H1 (cell line): Measurements from ENCODE around the gene ZNF593. TPM values are rescaled to one million over a fixed set of nuclear protein-coding genes. Genes with fewer than 3 reads are reported as not detected.

Source experiments
- CTCF ChIA-PET: fragments of 300-600 bp; sonication (Branson Sonifier 250); formaldehyde crosslinking; loops from one replicate; lab custom pipeline; 2021; ENCODE audit not compliant: partially characterized antibody; lab: Charles Lee
- POLR2A ChIA-PET: fragments of 300-600 bp; sonication (Branson Sonifier 250); formaldehyde crosslinking; loops from one replicate; lab custom pipeline; 2021; ENCODE audit warnings: inconsistent platforms; ENCODE audit not compliant: partially characterized antibody; lab: Charles Lee
- DNase-seq, 2 experiments: peaks; one replicate each; pipeline versions ENCODE4 v3.0.0 to v3.0.0-alpha.2; 2010 to 2022; ENCODE audit warnings: low spot score in 2 of 2, low read depth in 1 of 2, mixed read lengths in 1 of 2
- FAIRE-seq: peaks from 2 replicates; lab custom pipeline; 2011; peaks lifted over from hg19 to GRCh38; lab: Jason Lieb, UNC
- H2AFZ ChIP-seq: 2 replicates; pipeline ENCODE4 v1.8.1; 2012; ENCODE audit warnings: low read length, inconsistent platforms
- H2AK5ac ChIP-seq: 2 replicates; pipeline ENCODE4 v1.6.1; 2013; ENCODE audit warnings: low read depth, low read length
- H2BK120ac ChIP-seq: replicated peaks from 2 replicates; pipeline ENCODE3; 2013; ENCODE audit warnings: low read depth, low read length, inconsistent platforms
- H2BK12ac ChIP-seq: 2 replicates; pipeline ENCODE4 v1.6.1; 2013; ENCODE audit warnings: low read depth, low read length
- H2BK15ac ChIP-seq: 2 replicates; pipeline ENCODE4 v1.6.1; 2013; ENCODE audit warnings: low read length
- H2BK20ac ChIP-seq: 2 replicates; pipeline ENCODE4 v1.6.1; 2013; ENCODE audit warnings: low read length
- H2BK5ac ChIP-seq: 2 replicates; pipeline ENCODE4 v1.6.1; 2013; ENCODE audit warnings: low read depth, low read length
- H3K14ac ChIP-seq: 2 replicates; pipeline ENCODE4 v1.6.1; 2013; ENCODE audit warnings: inconsistent platforms; ENCODE audit not compliant: insufficient read length
- H3K18ac ChIP-seq: 2 replicates; pipeline ENCODE4 v1.6.1; 2013; ENCODE audit warnings: low read length; ENCODE audit errors: extremely low read depth
- H3K23ac ChIP-seq: 2 replicates; pipeline ENCODE4 v1.6.1; 2013; ENCODE audit warnings: inconsistent platforms; ENCODE audit not compliant: insufficient read length
- H3K23me2 ChIP-seq: 2 replicates; pipeline ENCODE4 v1.6.1; 2013; ENCODE audit warnings: low read depth, low read length
- H3K27ac ChIP-seq: 2 replicates; pipeline ENCODE4 v1.6.1; 2011; ENCODE audit warnings: low read depth, low read length, inconsistent platforms
- H3K27me3 ChIP-seq, 4 experiments: replicated peaks in 1 of 4; 1 replicate in 1 of 4; 2 replicates in 3 of 4; pipeline versions ENCODE4 v1.6.1 to v1.8.1; 2011 to 2013; ENCODE audit warnings: low read length in 3 of 4, mild to moderate bottlenecking in 3 of 4, inconsistent platforms in 2 of 4, mixed read lengths in 2 of 4, moderate library complexity in 1 of 4; ENCODE audit not compliant: control insufficient read depth in 3 of 4, insufficient read depth in 3 of 4; ENCODE audit errors: extremely low read depth in 1 of 4
- H3K36me3 ChIP-seq, 4 experiments: 2 replicates each; pipeline versions ENCODE4 v1.6.1 to v1.8.1; 2011 to 2013; ENCODE audit warnings: mild to moderate bottlenecking in 4 of 4, low read length in 3 of 4, moderate library complexity in 2 of 4, control low read depth in 1 of 4, inconsistent platforms in 1 of 4; ENCODE audit not compliant: insufficient read depth in 4 of 4, control insufficient read depth in 2 of 4
- H3K4ac ChIP-seq: replicated peaks from 2 replicates; pipeline ENCODE3; 2013; ENCODE audit warnings: low read length, low read depth, mixed read lengths, inconsistent platforms; ENCODE audit not compliant: insufficient read length
- H3K4me1 ChIP-seq, 4 experiments: replicated peaks in 1 of 4; 1 replicate in 1 of 4; 2 replicates in 3 of 4; pipeline versions ENCODE4 v1.6.1 to v1.8.1; 2011 to 2013; ENCODE audit warnings: low read length in 3 of 4, inconsistent platforms in 2 of 4, mixed read lengths in 1 of 4; ENCODE audit not compliant: insufficient read depth in 4 of 4, control insufficient read depth in 3 of 4
- H3K4me2 ChIP-seq, 2 experiments: 2 replicates each; pipeline versions ENCODE4 v1.6.1 to v1.8.1; 2011 to 2013; ENCODE audit warnings: low read depth in 2 of 2, low read length in 2 of 2, control low read depth in 1 of 2, inconsistent platforms in 1 of 2, mild to moderate bottlenecking in 1 of 2; ENCODE audit not compliant: insufficient read depth in 1 of 2
- H3K4me3 ChIP-seq, 4 experiments: fragments of 200-600, 300-600 bp in 1 of 4; sonication (generic), shearing (Covaris generic), sonication (Bioruptor Twin) in 1 of 4; 2 replicates each; pipeline versions ENCODE4 v1.5.1 to v1.8.1; 2011 to 2016; ENCODE audit warnings: low read length in 4 of 4, low read depth in 3 of 4, control low read depth in 2 of 4, inconsistent platforms in 2 of 4, mild to moderate bottlenecking in 2 of 4, mixed read lengths in 1 of 4, moderate library complexity in 1 of 4; ENCODE audit not compliant: insufficient read depth in 2 of 4; ENCODE audit errors: extremely low read depth in 1 of 4
- H3K56ac ChIP-seq: replicated peaks from 2 replicates; pipeline ENCODE3; 2013; ENCODE audit warnings: low read depth, mild to moderate bottlenecking, mixed read lengths, low read length, inconsistent platforms; ENCODE audit not compliant: insufficient read length
- H3K79me1 ChIP-seq: 2 replicates; pipeline ENCODE4 v1.6.1; 2013; ENCODE audit warnings: low read depth, low read length, control low read depth
- H3K79me2 ChIP-seq, 2 experiments: 2 replicates each; pipeline versions ENCODE4 v1.6.1 to v1.8.1; 2012 to 2013; ENCODE audit warnings: low read length in 2 of 2, mild to moderate bottlenecking in 2 of 2, inconsistent platforms in 1 of 2; ENCODE audit not compliant: insufficient read depth in 2 of 2, control insufficient read depth in 1 of 2
- H3K9ac ChIP-seq, 4 experiments: replicated peaks in 1 of 4; 1 replicate in 1 of 4; 2 replicates in 3 of 4; pipeline versions ENCODE4 v1.6.1 to v1.8.1; 2011 to 2013; ENCODE audit warnings: low read depth in 3 of 4, low read length in 3 of 4, control low read depth in 2 of 4, mild to moderate bottlenecking in 2 of 4, moderate library complexity in 2 of 4, inconsistent platforms in 1 of 4; ENCODE audit errors: extremely low read depth in 1 of 4
- H3K9me3 ChIP-seq, 2 experiments: 2 replicates each; pipeline versions ENCODE4 v1.6.1 to v1.8.1; 2012 to 2013; ENCODE audit warnings: mild to moderate bottlenecking in 2 of 2, moderate library complexity in 2 of 2, control low read depth in 1 of 2, inconsistent platforms in 1 of 2, low read depth in 1 of 2, low read length in 1 of 2, mixed read lengths in 1 of 2; ENCODE audit not compliant: insufficient read depth in 2 of 2
- H4K20me1 ChIP-seq, 2 experiments: replicated peaks in 1 of 2; 2 replicates each; pipeline versions ENCODE3 to v1.8.1; 2011 to 2013; ENCODE audit warnings: inconsistent platforms in 2 of 2, low read length in 2 of 2, mild to moderate bottlenecking in 1 of 2; ENCODE audit not compliant: insufficient read depth in 2 of 2, control insufficient read depth in 1 of 2
- H4K5ac ChIP-seq: 2 replicates; pipeline ENCODE4 v1.6.1; 2013; ENCODE audit warnings: low read length, low read depth, mixed read lengths, inconsistent platforms; ENCODE audit not compliant: insufficient read length
- H4K8ac ChIP-seq: 2 replicates; pipeline ENCODE4 v1.8.0; 2013; ENCODE audit warnings: mild to moderate bottlenecking, moderate library complexity, low read length, inconsistent platforms; ENCODE audit not compliant: insufficient read depth; ENCODE audit errors: extremely low read depth
- H4K91ac ChIP-seq: replicated peaks from 2 replicates; pipeline ENCODE3; 2013; ENCODE audit warnings: low read length, mixed read lengths, inconsistent platforms; ENCODE audit not compliant: insufficient read length
- BACH1 ChIP-seq: IDR thresholded peaks from 2 replicates; pipeline ENCODE4 v1.6.1; 2012; ENCODE audit warnings: low read length, improper control_type of control experiment
- CBX8 ChIP-seq: fragments of 300-800, 300-1000 bp; sonication (generic); IDR thresholded peaks from 2 replicates; pipeline ENCODE4 v1.7.1; 2016; ENCODE audit warnings: low read depth, low read length, borderline replicate concordance
- CHD2 ChIP-seq: IDR thresholded peaks from 2 replicates; pipeline ENCODE4 v1.6.1; 2012; ENCODE audit warnings: low read length, improper control_type of control experiment
- JUND ChIP-seq: IDR thresholded peaks from 2 replicates; pipeline ENCODE4 v1.6.1; 2011; ENCODE audit warnings: mild to moderate bottlenecking, improper control_type of control experiment, low read length
- NANOG ChIP-seq: IDR thresholded peaks from 2 replicates; pipeline ENCODE4 v1.6.1; 2011; ENCODE audit warnings: low read length, low read depth, mild to moderate bottlenecking, inconsistent platforms; ENCODE audit not compliant: insufficient read depth, poor library complexity, severe bottlenecking
- PHF8 ChIP-seq: fragments of 200-600 bp; sonication (generic); conservative IDR thresholded peaks from 2 replicates; pipeline ENCODE4 v1.7.1; 2012; ENCODE audit warnings: low read depth, mild to moderate bottlenecking, inconsistent platforms, low read length, moderate library complexity
- POLR2A ChIP-seq, 2 experiments: IDR thresholded peaks; 1 replicate in 1 of 2; 2 replicates in 1 of 2; pipeline ENCODE4 v1.6.1; 2011; ENCODE audit warnings: low read depth in 2 of 2, low read length in 2 of 2, mild to moderate bottlenecking in 2 of 2; ENCODE audit errors: control extremely low read depth in 1 of 2
- POU5F1 ChIP-seq: IDR thresholded peaks from 2 replicates; pipeline ENCODE4 v1.6.1; 2011; ENCODE audit warnings: low read depth, mild to moderate bottlenecking, low read length, moderate library complexity
- SUZ12 ChIP-seq: fragments of 200-600 bp; sonication (generic); IDR thresholded peaks from 2 replicates; pipeline ENCODE4 v1.6.1; 2012; ENCODE audit warnings: mild to moderate bottlenecking, inconsistent platforms, low read length, moderate library complexity, mixed read lengths
- TAF7 ChIP-seq: optimal IDR thresholded peaks from 2 replicates; pipeline ENCODE3; 2011; ENCODE audit warnings: low read depth, mild to moderate bottlenecking, inconsistent platforms, low read length, moderate library complexity, borderline replicate concordance
- WGBS, 2 experiments: shearing (Covaris generic) in 1 of 2; methylation state at CpG; one replicate each; pipeline versions ENCODE4 v1.1.6 to v1.1.7; 2013 to 2015; ENCODE audit warnings: low lambda C conversion rate in 2 of 2, mixed read lengths in 2 of 2, inconsistent platforms in 1 of 2, low coverage in 1 of 2, missing lambda C conversion rate in 1 of 2; ENCODE audit not compliant: insufficient replicate concordance in 2 of 2, insufficient coverage in 1 of 2, insufficient read length in 1 of 2; ENCODE audit errors: extremely low coverage in 1 of 2, missing lambda C conversion rate in 1 of 2; 5-methylcytosine and 5-hydroxymethylcytosine counted together
- polyA plus RNA-seq, 7 experiments: library from polyadenylated mRNA; depleted of rRNA in 3 of 7; stranded (reverse) in 5 of 7; unstranded in 2 of 7; fragments of >200 nt in 5 of 7; fragments of 200-250 nt in 2 of 7; gene quantifications; 1 replicate in 5 of 7; 2 replicates in 1 of 7; 4 replicates in 1 of 7; pipeline versions ENCODE4 v1.2.1 to v1.2.3, GENCODE V29; 2011 to 2013; ENCODE audit warnings: missing spikeins in 2 of 7, mixed read lengths in 2 of 7
- total RNA-seq: library from RNA; stranded (reverse); fragmentation: NEBNext Ultra II Directional; extraction: Animal tissue kit (Norgen Biotek cat#: 25700); gene quantifications from 2 replicates; pipeline ENCODE4 v1.2.1, GENCODE V29; 2021
- TF ChIP-seq, protein P1 (sequence below): IDR thresholded peaks from 2 replicates; pipeline ENCODE4 v1.6.1; 2011; ENCODE audit warnings: low read length, improper control_type of control experiment

The ZNF593 gene
- total and polyA plus RNA-seq, 2 of the 8 experiments (the other 6 are each of a cell fraction or from before 2014, with no cell fraction given) = 38.2 to 68.0 TPM

- no peaks in the 10 kb centered on the region for H3K79me1 ChIP-seq
- H2AK5ac ChIP-seq = no peak overlapping the region
- no peak overlapping the region for H4K8ac ChIP-seq
- no peak overlapping the region for H3K4ac ChIP-seq
- H4K5ac ChIP-seq = no peak overlapping the region
- no peak overlapping the region for H2BK120ac ChIP-seq
- POLR2A ChIA-PET = interaction anchor here (0.6 to 1.9 kb wide), 4 partner anchors 9 to 745 kb away, joined by 3 to 4 read pairs (median 4); partner anchors contain the start of gene PDIK1L
- H3K23me2 ChIP-seq = no peaks in the 10 kb centered on the region
- no peak overlapping the region for H3K4me2 ChIP-seq
- no peak overlapping the region for H3K14ac ChIP-seq
- no peak overlapping the region for H2BK20ac ChIP-seq
- no peak overlapping the region for H4K91ac ChIP-seq
- no peak for FAIRE-seq
- no peak overlapping the region for H2BK5ac ChIP-seq
- H3K56ac ChIP-seq = no peak overlapping the region
- no peak overlapping the region for H3K27ac ChIP-seq
- peaks cover 0 to 18% (median 0%) of the 10 kb centered on the region in 4 experiments; a peak in 2 of 8 replicates for H3K36me3 ChIP-seq
- no peak overlapping the region for H3K18ac ChIP-seq
- no peak overlapping the region for H3K23ac ChIP-seq
- no peaks in the 10 kb centered on the region for H3K4me1 ChIP-seq
- H3K4me3 ChIP-seq = no peak overlapping the region
- CTCF ChIA-PET = interaction anchor here (0.7 to 1.9 kb wide), 6 partner anchors 10 to 142 kb away, joined by 3 to 7 read pairs (median 4); partner anchors contain the start of gene CATSPER4
- no peaks in the 10 kb centered on the region for H3K9me3 ChIP-seq
- 87% methylated on average over 7 of the region's 7 CpGs; no CpG with 5 or more reads in 1 of the 2 experiments for WGBS, 2 experiments
- H4K20me1 ChIP-seq = peaks cover 0 to 2% of the 10 kb centered on the region in 2 experiments
- no peak overlapping the region for H2BK15ac ChIP-seq
- no peak overlapping the region for H2BK12ac ChIP-seq
- no peak for DNase-seq
- H3K27me3 ChIP-seq = no peaks in the 10 kb centered on the region
- H2AFZ ChIP-seq = no peak overlapping the region
- no peak overlapping the region for H3K9ac ChIP-seq
- no peaks in the 10 kb centered on the region for H3K79me2 ChIP-seq
- TF ChIP-seq NANOG = no peak
- no peak for TF ChIP-seq CHD2
- no peak for TF ChIP-seq JUND
- TF ChIP-seq, protein P1, sequence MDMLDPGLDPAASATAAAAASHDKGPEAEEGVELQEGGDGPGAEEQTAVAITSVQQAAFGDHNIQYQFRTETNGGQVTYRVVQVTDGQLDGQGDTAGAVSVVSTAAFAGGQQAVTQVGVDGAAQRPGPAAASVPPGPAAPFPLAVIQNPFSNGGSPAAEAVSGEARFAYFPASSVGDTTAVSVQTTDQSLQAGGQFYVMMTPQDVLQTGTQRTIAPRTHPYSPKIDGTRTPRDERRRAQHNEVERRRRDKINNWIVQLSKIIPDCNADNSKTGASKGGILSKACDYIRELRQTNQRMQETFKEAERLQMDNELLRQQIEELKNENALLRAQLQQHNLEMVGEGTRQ = no peak
- no peak for TF ChIP-seq BACH1
- no peak for TF ChIP-seq TAF7
- no peak for TF ChIP-seq SUZ12
- no peak for TF ChIP-seq PHF8
- no peak for TF ChIP-seq POLR2A (IDR thresholded peaks at IDR 0.05; ENCODE audit: control extremely low read depth in 1 of 2, low read depth in 2 of 2, low read length in 2 of 2)
- TF ChIP-seq CBX8 = no peak
- no peak for TF ChIP-seq POU5F1
Observed at GRCh38 chr1:26122988-26123973, 46.4 kb upstream of the ZNF593 start.
